ENCODE measurements around the gene RBKS.

- TF ChIP-seq CTCF (IDR thresholded peaks at IDR 0.05 in 8 of 11, conservative IDR thresholded peaks at IDR 0.05 in 3 of 11): no peak
- no peak for TF ChIP-seq POLR2AphosphoS5 (IDR thresholded peaks at IDR 0.05)
- TF ChIP-seq POLR2A (IDR thresholded peaks at IDR 0.05): no peak
Observed at GRCh38 chr2:27935026-27935425, 44.8 kb upstream of the RBKS start.

Data from spleen (tissue), 7 donors.